Measurements from ENCODE around the gene COBLL1. TPM values are rescaled to one million over a fixed set of nuclear protein-coding genes. Genes with fewer than 3 reads are reported as not detected.

Gene COBLL1
- total and polyA plus RNA-seq, 9 donors: 5.6 to 11.0 (median 7.3) TPM

- no peaks in the 10 kb centered on the region for H3K4me1 ChIP-seq (ENCODE audit: control insufficient read depth, insufficient read depth, low read length)
- H3K9me3 ChIP-seq (replicated peaks; ENCODE audit: control insufficient read depth, low read depth, low read length): no peaks in the 10 kb centered on the region
- no peak overlapping the region for H3K27ac ChIP-seq (ENCODE audit: low read length)
- no CpG with 5 or more reads among the region's 3 CpGs for WGBS (ENCODE audit: insufficient coverage)
- peaks cover 2% of the 10 kb centered on the region for H3K36me3 ChIP-seq (ENCODE audit: control insufficient read depth, insufficient read depth, low read length)
- H3K4me3 ChIP-seq (ENCODE audit: low read length): no peak overlapping the region
- DNase-seq: peak; percentile 12
- H3K27me3 ChIP-seq (ENCODE audit: control insufficient read depth, insufficient read depth, low read length): no peaks in the 10 kb centered on the region
Measured at GRCh38 chr2:164703915-164704706, 137.5 kb downstream of the COBLL1 start.

DNA sequence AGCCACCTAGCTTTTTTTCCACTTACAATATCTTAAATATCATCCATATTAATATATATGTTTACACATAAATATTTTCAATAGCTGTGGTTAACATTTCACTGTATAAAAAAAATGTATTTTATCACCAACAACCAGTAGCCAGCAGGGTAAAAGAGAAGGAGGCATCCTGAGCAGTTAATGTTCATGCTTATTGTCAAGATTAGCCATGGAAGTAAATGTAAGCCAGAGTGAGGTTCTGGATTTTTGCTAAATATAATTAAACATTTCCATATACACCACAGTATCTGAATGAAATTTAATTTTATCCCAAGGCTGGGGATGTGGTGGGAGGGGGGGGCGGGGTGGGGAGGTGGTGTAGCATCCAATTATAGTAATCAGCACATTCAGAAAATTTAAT is 140.1 kb downstream of the COBLL1 start:
- Histone ChIP-seq H3K9me3 (replicated peaks; ENCODE audit: control insufficient read depth, low read depth, low read length) (no peaks in the 10 kb centered on the region), H3K27ac (ENCODE audit: low read length) (no peak overlapping the region), H3K27me3 (ENCODE audit: control insufficient read depth, insufficient read depth, low read length) (no peaks in the 10 kb centered on the region), H3K4me3 (ENCODE audit: low read length) (no peak overlapping the region), H3K36me3 (ENCODE audit: control insufficient read depth, insufficient read depth, low read length) (peaks cover 2% of the 10 kb centered on the region), H3K4me1 (ENCODE audit: control insufficient read depth, insufficient read depth, low read length) (no peaks in the 10 kb centered on the region)
- DNase-seq: no peak
- no CpG with 5 or more reads among the region's 1 CpG for WGBS (ENCODE audit: insufficient coverage)

GRCh38 chr2:164700390-164700789 is 141.2 kb downstream of the COBLL1 start:
- DNase-seq: peak; percentile 22
- H3K27me3 ChIP-seq (ENCODE audit: control insufficient read depth, insufficient read depth, low read length): no peaks in the 10 kb centered on the region
- no peaks in the 10 kb centered on the region for H3K4me1 ChIP-seq (ENCODE audit: control insufficient read depth, insufficient read depth, low read length)
- no peak overlapping the region for H3K4me3 ChIP-seq (ENCODE audit: low read length)
- H3K36me3 ChIP-seq (ENCODE audit: control insufficient read depth, insufficient read depth, low read length): peaks cover 2% of the 10 kb centered on the region
- no peaks in the 10 kb centered on the region for H3K9me3 ChIP-seq (replicated peaks; ENCODE audit: control insufficient read depth, low read depth, low read length)
- H3K27ac ChIP-seq (ENCODE audit: low read length): no peak overlapping the region
- WGBS (ENCODE audit: insufficient coverage): no CpG with 5 or more reads among the region's 2 CpGs

DNA sequence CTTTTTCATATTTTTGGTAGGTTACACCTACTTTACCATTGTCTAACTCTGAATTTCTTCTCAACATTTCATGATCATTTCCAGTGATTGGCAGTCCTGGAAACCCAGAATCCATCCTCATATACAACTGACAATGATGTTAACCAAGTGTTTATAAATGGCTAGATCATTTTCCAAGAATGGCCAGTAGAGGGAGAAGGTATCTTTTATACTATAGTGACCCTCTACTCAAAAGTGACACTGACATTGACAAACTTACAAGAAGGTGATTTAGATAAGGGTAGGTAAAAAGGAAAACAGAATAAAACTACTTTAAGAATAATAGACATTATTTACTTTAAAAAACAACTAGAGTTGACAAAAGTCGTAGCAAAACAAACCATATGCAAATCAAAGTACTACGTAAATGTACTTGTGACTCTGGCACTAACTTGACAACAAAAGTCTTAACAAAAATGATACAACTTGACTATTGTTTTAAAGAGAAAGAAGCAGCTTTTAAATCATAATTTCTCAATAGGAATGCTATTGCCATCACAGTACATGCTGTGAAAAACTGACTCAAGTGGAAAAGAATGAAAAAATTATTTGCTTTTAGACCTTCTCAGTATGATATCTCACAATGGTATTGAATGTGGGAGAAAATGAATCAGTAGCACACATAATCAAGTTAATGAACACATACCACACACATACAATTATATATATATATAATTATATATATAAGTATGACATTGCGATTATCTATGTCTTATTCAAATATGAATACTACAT is 143.7 kb downstream of the COBLL1 start:
- H3K36me3 ChIP-seq (ENCODE audit: control insufficient read depth, insufficient read depth, low read length): peaks cover 2% of the 10 kb centered on the region
- no peak overlapping the region for H3K27ac ChIP-seq (ENCODE audit: low read length)
- no peak overlapping the region for H3K4me3 ChIP-seq (ENCODE audit: low read length)
- no peaks in the 10 kb centered on the region for H3K27me3 ChIP-seq (ENCODE audit: control insufficient read depth, insufficient read depth, low read length)
- H3K4me1 ChIP-seq (ENCODE audit: control insufficient read depth, insufficient read depth, low read length): no peaks in the 10 kb centered on the region
- no CpG with 5 or more reads among the region's 3 CpGs for WGBS (ENCODE audit: insufficient coverage)
- peak; percentile 16 for DNase-seq
- H3K9me3 ChIP-seq (replicated peaks; ENCODE audit: control insufficient read depth, low read depth, low read length): no peaks in the 10 kb centered on the region

DNA sequence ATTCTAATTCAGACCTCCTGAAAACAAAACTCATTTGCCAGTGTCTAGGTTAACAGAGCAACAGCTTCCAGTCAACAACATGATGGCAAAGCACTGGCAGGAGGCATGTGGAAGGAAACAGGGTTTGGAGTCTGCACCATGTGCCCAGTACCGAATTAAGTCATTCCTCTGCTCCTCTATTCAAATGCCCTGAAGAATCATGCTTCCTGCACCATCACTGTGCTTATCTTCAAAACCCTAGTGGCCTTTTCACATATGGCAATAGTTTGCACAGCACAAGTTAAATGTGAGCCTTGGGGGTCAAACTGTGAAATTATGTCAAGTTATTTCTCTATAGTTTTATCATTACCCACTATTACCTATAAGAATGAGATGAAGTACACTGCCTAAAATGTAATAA is 145.0 kb downstream of the COBLL1 start:
- no peak overlapping the region for H3K27ac ChIP-seq (ENCODE audit: low read length)
- H3K36me3 ChIP-seq (ENCODE audit: control insufficient read depth, insufficient read depth, low read length): peaks cover 2% of the 10 kb centered on the region
- DNase-seq: no peak
- no peak overlapping the region for H3K4me3 ChIP-seq (ENCODE audit: low read length)
- no peaks in the 10 kb centered on the region for H3K27me3 ChIP-seq (ENCODE audit: control insufficient read depth, insufficient read depth, low read length)
- WGBS (ENCODE audit: insufficient coverage): no CpG with 5 or more reads among the region's 1 CpG
- H3K9me3 ChIP-seq (replicated peaks; ENCODE audit: control insufficient read depth, low read depth, low read length): no peaks in the 10 kb centered on the region
- no peaks in the 10 kb centered on the region for H3K4me1 ChIP-seq (ENCODE audit: control insufficient read depth, insufficient read depth, low read length)

GRCh38 chr2:164694275-164694695 is 147.3 kb downstream of the COBLL1 start:
- Histone ChIP-seq H3K9me3 (replicated peaks; ENCODE audit: control insufficient read depth, low read depth, low read length) (no peaks in the 10 kb centered on the region), H3K4me3 (ENCODE audit: low read length) (no peak overlapping the region), H3K27ac (ENCODE audit: low read length) (no peak overlapping the region), H3K4me1 (ENCODE audit: control insufficient read depth, insufficient read depth, low read length) (no peaks in the 10 kb centered on the region), H3K36me3 (ENCODE audit: control insufficient read depth, insufficient read depth, low read length) (peaks cover 2% of the 10 kb centered on the region), H3K27me3 (ENCODE audit: control insufficient read depth, insufficient read depth, low read length) (no peaks in the 10 kb centered on the region)
- 80% methylated on average over 3 of the region's 6 CpGs for WGBS (ENCODE audit: insufficient coverage)
- no peak for DNase-seq

DNA sequence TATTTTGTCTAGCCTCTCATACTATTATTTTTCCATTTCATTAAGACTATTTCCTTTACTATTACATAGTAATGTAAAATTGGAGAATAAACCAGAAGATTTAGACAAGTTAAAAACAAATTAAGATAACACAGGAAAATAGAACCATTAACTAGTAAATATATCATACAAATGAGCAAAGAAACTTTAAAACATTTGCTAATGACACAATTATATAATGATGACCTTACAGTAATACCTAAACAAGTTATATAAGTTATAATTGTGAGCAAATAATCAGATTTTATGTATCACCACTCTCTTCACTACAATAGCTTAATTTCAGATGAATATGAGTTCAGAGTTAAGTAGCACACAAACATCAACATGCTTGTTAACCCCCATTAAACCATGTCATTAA is 147.8 kb downstream of the COBLL1 start:
- Histone ChIP-seq H3K4me3 (ENCODE audit: low read length) (no peak overlapping the region), H3K9me3 (replicated peaks; ENCODE audit: control insufficient read depth, low read depth, low read length) (no peaks in the 10 kb centered on the region), H3K36me3 (ENCODE audit: control insufficient read depth, insufficient read depth, low read length) (peaks cover 2% of the 10 kb centered on the region), H3K4me1 (ENCODE audit: control insufficient read depth, insufficient read depth, low read length) (no peaks in the 10 kb centered on the region), H3K27ac (ENCODE audit: low read length) (no peak overlapping the region), H3K27me3 (ENCODE audit: control insufficient read depth, insufficient read depth, low read length) (no peaks in the 10 kb centered on the region)
- DNase-seq: no peak

DNA sequence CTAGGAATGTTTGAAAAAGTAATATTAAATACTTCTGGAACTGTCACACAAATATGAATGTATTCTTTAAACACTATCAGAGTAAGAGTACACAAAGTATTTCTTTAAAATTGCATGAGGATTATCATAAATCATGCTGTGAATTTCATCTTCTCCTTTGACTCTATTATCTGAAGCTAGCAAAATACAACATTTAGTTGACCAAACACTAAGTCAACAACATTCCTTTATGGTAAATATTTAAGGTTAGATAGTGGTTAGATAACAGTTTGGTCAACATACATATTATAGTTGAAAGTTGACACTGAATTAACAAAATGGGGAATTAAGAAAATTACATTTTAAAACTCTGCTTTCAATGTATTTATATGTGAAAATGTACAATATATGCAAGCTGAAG is 148.2 kb downstream of the COBLL1 start:
- Histone ChIP-seq H3K4me3 (ENCODE audit: low read length) (no peak overlapping the region), H3K4me1 (ENCODE audit: control insufficient read depth, insufficient read depth, low read length) (no peaks in the 10 kb centered on the region), H3K27ac (ENCODE audit: low read length) (no peak overlapping the region), H3K27me3 (ENCODE audit: control insufficient read depth, insufficient read depth, low read length) (no peaks in the 10 kb centered on the region), H3K9me3 (replicated peaks; ENCODE audit: control insufficient read depth, low read depth, low read length) (no peaks in the 10 kb centered on the region), H3K36me3 (ENCODE audit: control insufficient read depth, insufficient read depth, low read length) (peaks cover 2% of the 10 kb centered on the region)
- no peak for DNase-seq

- Histone ChIP-seq H3K4me3 (ENCODE audit: low read length) (no peak overlapping the region), H3K9me3 (replicated peaks; ENCODE audit: control insufficient read depth, low read depth, low read length) (no peaks in the 10 kb centered on the region), H3K4me1 (ENCODE audit: control insufficient read depth, insufficient read depth, low read length) (no peaks in the 10 kb centered on the region), H3K36me3 (ENCODE audit: control insufficient read depth, insufficient read depth, low read length) (peaks cover 2% of the 10 kb centered on the region), H3K27ac (ENCODE audit: low read length) (no peak overlapping the region), H3K27me3 (ENCODE audit: control insufficient read depth, insufficient read depth, low read length) (no peaks in the 10 kb centered on the region)
- WGBS (ENCODE audit: insufficient coverage): no CpG with 5 or more reads among the region's 2 CpGs
- DNase-seq: no peak
Measured at GRCh38 chr2:164692958-164693357, 148.7 kb downstream of the COBLL1 start.

DNA sequence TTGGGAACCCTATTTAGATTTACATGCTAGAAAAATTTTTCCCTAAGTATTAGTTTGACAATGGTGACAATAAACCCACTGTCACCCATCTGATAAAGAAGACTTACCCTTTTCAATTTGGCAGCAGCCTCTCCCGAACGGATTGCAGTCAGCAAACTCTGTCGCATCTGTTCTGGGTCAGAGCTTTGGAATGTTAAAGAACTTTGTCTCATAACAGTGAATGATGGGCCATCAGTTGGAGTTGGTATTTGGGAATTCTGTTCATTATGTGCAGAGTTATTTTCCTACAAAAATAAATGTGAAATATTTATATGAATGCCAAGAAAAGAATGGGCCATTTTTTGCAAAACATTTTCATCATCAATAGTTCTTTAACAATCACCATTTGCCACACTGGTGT is 149.5 kb downstream of the COBLL1 start:
- Histone ChIP-seq H3K27me3 (ENCODE audit: control insufficient read depth, insufficient read depth, low read length) (no peaks in the 10 kb centered on the region), H3K4me3 (ENCODE audit: low read length) (no peak overlapping the region), H3K9me3 (replicated peaks; ENCODE audit: control insufficient read depth, low read depth, low read length) (no peaks in the 10 kb centered on the region), H3K27ac (ENCODE audit: low read length) (no peak overlapping the region), H3K36me3 (ENCODE audit: control insufficient read depth, insufficient read depth, low read length) (peaks cover 2% of the 10 kb centered on the region), H3K4me1 (ENCODE audit: control insufficient read depth, insufficient read depth, low read length) (no peaks in the 10 kb centered on the region)
- DNase-seq: no peak
- 56% methylated on average over 3 of the region's 3 CpGs for WGBS (ENCODE audit: insufficient coverage)

Measured in muscle of leg (tissue), 11 donors.